Measurements from ENCODE around the gene NQO2. TPM values are rescaled to one million over a fixed set of nuclear protein-coding genes. Genes with fewer than 3 reads are reported as not detected.
"Not testable (repeated sequence)": the region's sequence is repeated elsewhere in the genome, so short reads cannot be mapped to it uniquely, and the experiment has no call there.

The NQO2 gene
- total RNA-seq, 1 experiment from 2014 or later: 82.9 TPM

- RAD21 ChIA-PET (ENCODE audit: low non-redundant PET in 1 of 2, low total read pairs in 2 of 2, uncharacterized antibody in 2 of 2, unreplicated experiment in 2 of 2): no interaction called here
- ATAC-seq (no peak), DNase-seq (ENCODE audit: low read depth, low spot score) (no peak)
- Histone ChIP-seq H3K4me2 (ENCODE audit: low read length) (no peak overlapping the region), H2AFZ (ENCODE audit: low read depth, low read length, poor library complexity, severe bottlenecking) (no peak overlapping the region), H3K36me3 (ENCODE audit: control insufficient read depth in 1 of 2, insufficient read depth in 2 of 2, low read length in 2 of 2) (peaks cover 11 to 36% of the 10 kb centered on the region in 2 experiments; a peak in 3 of 4 replicates), H3K4me3 (replicated peaks in 1 of 2; ENCODE audit: low read depth in 1 of 2, low read length in 2 of 2) (no peak overlapping the region), H3K4me1 (ENCODE audit: control insufficient read depth in 1 of 2, insufficient read depth in 2 of 2, low read length in 2 of 2) (peaks cover 19 to 28% of the 10 kb centered on the region in 2 experiments), H3K9me2 (ENCODE audit: insufficient read depth) (no peaks in the 10 kb centered on the region), H3K79me2 (ENCODE audit: insufficient read depth, low read length) (no peaks in the 10 kb centered on the region), H3K27me3 (ENCODE audit: insufficient read depth, low read length) (no peaks in the 10 kb centered on the region), H3K9me3 (ENCODE audit: control insufficient read depth in 1 of 2, insufficient read depth in 1 of 2, low read depth in 1 of 2, low read length in 2 of 2) (no peaks in the 10 kb centered on the region), H4K20me1 (ENCODE audit: insufficient read depth) (no peaks in the 10 kb centered on the region), H3K27ac (ENCODE audit: low read depth, low read length) (no peak overlapping the region), H3K9ac (ENCODE audit: low read length) (no peak overlapping the region)
- BruUV-seq (replicated peaks): no TSS peak
- intact Hi-C loops (cut with micrococcal nuclease): no loop called here
- POLR2A ChIA-PET: interaction anchor here (1.0 kb wide), 1 partner anchor 10 kb away, joined by 3 read pairs; no protein-coding TSS in a partner anchor
- TF ChIP-seq MAX (IDR thresholded peaks at IDR 0.05) (no peak), REST (IDR thresholded peaks at IDR 0.05; ENCODE audit: low read depth) (no peak), YY1 (IDR thresholded peaks at IDR 0.05; ENCODE audit: extremely low read depth, insufficient replicate concordance, low read depth, low read length) (no peak), EZH2 (IDR thresholded peaks at IDR 0.05) (no peak), EZH2phosphoT487 (IDR thresholded peaks at IDR 0.05; ENCODE audit: borderline replicate concordance) (no peak)
- CTCF ChIA-PET: interaction anchor here (2.8 kb wide), 1 partner anchor 18 kb away, joined by 10 read pairs; no protein-coding TSS in a partner anchor
Observed at GRCh38 chr6:3019749-3020320, 20.1 kb downstream of the NQO2 start.

- CTCF ChIA-PET: interaction anchor here (2.8 kb wide), 1 partner anchor 20 kb away, joined by 10 read pairs; no protein-coding TSS in a partner anchor
- H3K27me3 ChIP-seq (ENCODE audit: insufficient read depth, low read length); RAD21 ChIA-PET (ENCODE audit: low non-redundant PET in 1 of 2, low total read pairs in 2 of 2, uncharacterized antibody in 2 of 2, unreplicated experiment in 2 of 2): not testable (repeated sequence)
Observed at GRCh38 chr6:3020976-3021598, 21.4 kb downstream of the NQO2 start.

More at GRCh38 chr6:3020976-3021598, 21.4 kb downstream of the NQO2 start:
- DNase-seq (ENCODE audit: low read depth, low spot score); H3K9me2 ChIP-seq (ENCODE audit: insufficient read depth); H3K9me3 ChIP-seq (ENCODE audit: control insufficient read depth in 1 of 2, insufficient read depth in 1 of 2, low read depth in 1 of 2, low read length in 2 of 2); H4K20me1 ChIP-seq (ENCODE audit: insufficient read depth); H3K4me2 ChIP-seq (ENCODE audit: low read length); intact Hi-C loops (cut with micrococcal nuclease); H3K79me2 ChIP-seq (ENCODE audit: insufficient read depth, low read length); H3K9ac ChIP-seq (ENCODE audit: low read length); H2AFZ ChIP-seq (ENCODE audit: low read depth, low read length, poor library complexity, severe bottlenecking); ATAC-seq; H3K27ac ChIP-seq (ENCODE audit: low read depth, low read length); BruUV-seq (replicated peaks); H3K4me3 ChIP-seq (replicated peaks in 1 of 2; ENCODE audit: low read depth in 1 of 2, low read length in 2 of 2); POLR2A ChIA-PET: not testable (repeated sequence)
- peaks cover 21 to 40% of the 10 kb centered on the region in 2 experiments for H3K4me1 ChIP-seq (ENCODE audit: control insufficient read depth in 1 of 2, insufficient read depth in 2 of 2, low read length in 2 of 2)
- peaks cover 9 to 26% of the 10 kb centered on the region in 2 experiments; a peak in 3 of 4 replicates for H3K36me3 ChIP-seq (ENCODE audit: control insufficient read depth in 1 of 2, insufficient read depth in 2 of 2, low read length in 2 of 2)
